Body of pancreas (tissue), 4 donors: ENCODE results near the gene PTBP1.

Experiments
- POLR2A ChIP-seq, 3 donors: fragments of 450-650 bp; IDR thresholded peaks; one replicate each; pipeline ENCODE4 v1.6.1; 2016; ENCODE audit warnings: antibody characterized with exemption in 3 of 3, mild to moderate bottlenecking in 2 of 3
- TF ChIP-seq, protein P1 (sequence below), 7 experiments: fragments of 450-650 bp in 4 of 7; fragments of 200-600 bp in 3 of 7; sonication (generic) in 3 of 7; IDR thresholded peaks; one replicate each; pipeline ENCODE4 v1.5.1; 2016 to 2019; ENCODE audit warnings: antibody characterized with exemption in 7 of 7

DNA sequence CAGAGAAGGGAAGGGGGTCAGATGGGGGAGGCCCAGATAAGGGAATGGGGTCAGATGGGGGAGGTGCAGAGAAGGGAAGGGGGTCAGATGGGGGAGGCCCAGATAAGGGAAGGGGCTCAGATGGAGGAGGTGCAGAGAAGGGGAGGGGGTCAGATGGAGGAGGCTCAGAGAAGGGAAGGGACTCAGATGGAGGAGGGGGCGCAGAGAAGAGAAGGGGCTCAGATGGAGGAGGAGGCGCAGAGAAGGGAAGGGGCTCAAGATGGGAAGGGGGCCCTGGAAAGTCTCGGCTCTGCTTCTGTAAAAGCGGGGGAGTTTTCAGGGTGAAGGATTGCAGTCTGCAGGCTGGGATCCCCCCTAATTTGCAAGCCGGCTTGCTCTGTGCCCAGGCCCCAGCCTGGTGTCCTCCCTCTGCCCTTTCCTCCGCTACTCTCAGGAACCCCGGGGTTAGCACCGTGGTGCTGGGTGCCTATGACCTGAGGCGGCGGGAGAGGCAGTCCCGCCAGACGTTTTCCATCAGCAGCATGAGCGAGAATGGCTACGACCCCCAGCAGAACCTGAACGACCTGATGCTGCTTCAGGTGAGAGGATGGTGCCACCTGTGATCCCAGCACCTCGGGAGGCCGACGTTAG, 32.0 kb downstream of the PTBP1 start:
- TF ChIP-seq, protein P1, sequence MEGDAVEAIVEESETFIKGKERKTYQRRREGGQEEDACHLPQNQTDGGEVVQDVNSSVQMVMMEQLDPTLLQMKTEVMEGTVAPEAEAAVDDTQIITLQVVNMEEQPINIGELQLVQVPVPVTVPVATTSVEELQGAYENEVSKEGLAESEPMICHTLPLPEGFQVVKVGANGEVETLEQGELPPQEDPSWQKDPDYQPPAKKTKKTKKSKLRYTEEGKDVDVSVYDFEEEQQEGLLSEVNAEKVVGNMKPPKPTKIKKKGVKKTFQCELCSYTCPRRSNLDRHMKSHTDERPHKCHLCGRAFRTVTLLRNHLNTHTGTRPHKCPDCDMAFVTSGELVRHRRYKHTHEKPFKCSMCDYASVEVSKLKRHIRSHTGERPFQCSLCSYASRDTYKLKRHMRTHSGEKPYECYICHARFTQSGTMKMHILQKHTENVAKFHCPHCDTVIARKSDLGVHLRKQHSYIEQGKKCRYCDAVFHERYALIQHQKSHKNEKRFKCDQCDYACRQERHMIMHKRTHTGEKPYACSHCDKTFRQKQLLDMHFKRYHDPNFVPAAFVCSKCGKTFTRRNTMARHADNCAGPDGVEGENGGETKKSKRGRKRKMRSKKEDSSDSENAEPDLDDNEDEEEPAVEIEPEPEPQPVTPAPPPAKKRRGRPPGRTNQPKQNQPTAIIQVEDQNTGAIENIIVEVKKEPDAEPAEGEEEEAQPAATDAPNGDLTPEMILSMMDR (IDR thresholded peaks at IDR 0.05): no peak
- no peak for TF ChIP-seq POLR2A (IDR thresholded peaks at IDR 0.05)
